SH-SY5Y (cell line): ENCODE results near the gene NFATC2.

Experiments used
- GATA2 ChIP-seq: IDR thresholded peaks from 2 replicates; pipeline ENCODE4 v1.6.1; 2011; ENCODE audit warnings: mild to moderate bottlenecking, low read depth, low read length
- GATA3 ChIP-seq: IDR thresholded peaks from 2 replicates; pipeline ENCODE4 v1.6.1; 2011; ENCODE audit warnings: low read depth, mild to moderate bottlenecking, low read length, moderate library complexity

- TF ChIP-seq GATA3 (no peak), GATA2 (no peak)
Measured at GRCh38 chr20:51553897-51554486, 11.5 kb upstream of the NFATC2 start.
